A673 (cell line): ENCODE results near the gene SBK3. TPM values are rescaled to one million over a fixed set of nuclear protein-coding genes. Genes with fewer than 3 reads are reported as not detected.

Experiments used
- BruUV-seq: library from RNA; stranded (reverse); fragments of 400-500 nt; replicated peaks from 2 replicates; lab custom pipeline; 2021; lab: Mats Ljungman, UMichigan
- CTCF ChIA-PET: fragments of 300-600 bp; sonication (Branson Sonifier 250); formaldehyde crosslinking; loops from one replicate; lab custom pipeline; 2022; ENCODE audit warnings: antibody characterized with exemption; lab: Charles Lee
- POLR2A ChIA-PET: fragments of 300-600 bp; sonication (Branson Sonifier 250); formaldehyde crosslinking; loops from one replicate; lab custom pipeline; 2022; ENCODE audit warnings: antibody characterized with exemption; ENCODE audit not compliant: low non-redundant PET; lab: Charles Lee
- DNase-seq: peaks from one replicate; pipeline ENCODE4 v3.0.0-alpha.2; 2015; ENCODE audit warnings: low spot score
- H3K27ac ChIP-seq: fragments of 200-600 bp; sonication (generic); 2 replicates; pipeline ENCODE4 v1.5.1; 2016; ENCODE audit warnings: mixed run types, low read depth, mild to moderate bottlenecking, mixed read lengths, antibody characterized with exemption, low read length; ENCODE audit not compliant: poor library complexity, severe bottlenecking
- H3K27me3 ChIP-seq: fragments of 200-600 bp; sonication (generic); replicated peaks from 2 replicates; pipeline ENCODE4 v1.6.1; 2017; ENCODE audit warnings: mixed run types, low read depth, mild to moderate bottlenecking, mixed read lengths, antibody characterized with exemption, low read length; ENCODE audit not compliant: insufficient read depth, poor library complexity
- H3K36me3 ChIP-seq: fragments of 200-600 bp; sonication (generic); 2 replicates; pipeline ENCODE4 v1.6.1; 2016; ENCODE audit warnings: mixed run types, mild to moderate bottlenecking, mixed read lengths, antibody characterized with exemption, low read length; ENCODE audit not compliant: insufficient read depth, poor library complexity, severe bottlenecking
- H3K4me1 ChIP-seq: fragments of 200-600 bp; sonication (generic); 2 replicates; pipeline ENCODE4 v1.6.1; 2017; ENCODE audit warnings: mixed run types, mild to moderate bottlenecking, mixed read lengths, antibody characterized with exemption, low read length; ENCODE audit not compliant: insufficient read depth, poor library complexity, severe bottlenecking
- H3K4me3 ChIP-seq: fragments of 200-600 bp; sonication (generic); 2 replicates; pipeline ENCODE4 v1.5.1; 2016; ENCODE audit warnings: low read depth, mixed run types, mild to moderate bottlenecking, mixed read lengths, low read length; ENCODE audit not compliant: poor library complexity, severe bottlenecking
- H3K9me3 ChIP-seq: fragments of 200-600 bp; sonication (generic); 2 replicates; pipeline ENCODE4 v1.6.1; 2016; ENCODE audit warnings: mixed run types, low read depth, mild to moderate bottlenecking, mixed read lengths, antibody characterized with exemption, low read length; ENCODE audit not compliant: poor library complexity, severe bottlenecking
- CTCF ChIP-seq: fragments of 300-800, 200-600 bp; sonication (generic); conservative IDR thresholded peaks from 2 replicates; pipeline ENCODE4 v1.5.1; 2017; ENCODE audit warnings: low read depth, mild to moderate bottlenecking, antibody characterized with exemption, low read length, moderate library complexity, mixed read lengths
- EZH2 ChIP-seq: fragments of 200-600 bp; sonication (generic); IDR thresholded peaks from 2 replicates; pipeline ENCODE4 v1.6.1; 2017; ENCODE audit warnings: borderline replicate concordance, low read depth, mild to moderate bottlenecking, mixed read lengths, antibody characterized with exemption, low read length; ENCODE audit not compliant: poor library complexity, severe bottlenecking
- intact Hi-C: fragments of 100-400 bp; cut with micrococcal nuclease; formaldehyde crosslinking; loops from one replicate; pipeline ENCODE4 v1.10.0; 2022; ENCODE audit not compliant: unreplicated experiment
- total RNA-seq: library from RNA; stranded (reverse); gene quantifications from 2 replicates; pipeline ENCODE4 v1.2.3, GENCODE V29; 2021

The SBK3 gene
- total RNA-seq, 1 experiment from 2014 or later, result not detected

GRCh38 chr19:55492362-55492944 is 52.9 kb downstream of the SBK3 start:
- Histone ChIP-seq H3K4me1 (peaks cover 12% of the 10 kb centered on the region), H3K4me3 (no peak overlapping the region), H3K27me3 (no peaks in the 10 kb centered on the region), H3K9me3 (no peaks in the 10 kb centered on the region), H3K27ac (no peak overlapping the region), H3K36me3 (no peaks in the 10 kb centered on the region)
- ChIA-PET POLR2A (no interaction called here), CTCF (no interaction called here)
- intact Hi-C loops, result no loop called here
- no peak for TF ChIP-seq EZH2
- TF ChIP-seq CTCF, result no peak
- no TSS peak for BruUV-seq
- no peak for DNase-seq

- no peaks in the 10 kb centered on the region for H3K27me3 ChIP-seq
- peaks cover 19% of the 10 kb centered on the region for H3K4me1 ChIP-seq
- DNase-seq, result no peak
- no peak overlapping the region for H3K27ac ChIP-seq
- ChIA-PET POLR2A (no interaction called here), CTCF (no interaction called here)
- no TSS peak for BruUV-seq
- no peaks in the 10 kb centered on the region for H3K9me3 ChIP-seq
- no peak overlapping the region for H3K4me3 ChIP-seq
- TF ChIP-seq EZH2, result no peak
- TF ChIP-seq CTCF, result no peak
- no peaks in the 10 kb centered on the region for H3K36me3 ChIP-seq
- intact Hi-C loops, result no loop called here
These were observed 53.6 kb downstream of the SBK3 start for GRCh38 chr19:55491546-55492360.

Other genes starting within 250 kb of the SBK3 start
- not detected in 2 replicates for gene TMEM150B, start 220.2 kb downstream of the SBK3 start, total RNA-seq
- gene KMT5C, start 205.7 kb downstream of the SBK3 start, total RNA-seq, result 19.7 and 24.1 TPM in 2 replicates
- gene COX6B2, start 190.8 kb downstream of the SBK3 start, total RNA-seq, result 0.48 TPM in 1 of 2 replicates, not detected in the other
- not detected in 2 replicates for gene GARIN5B, start 182.3 kb downstream of the SBK3 start, total RNA-seq
- 0.42 and 0.47 TPM in 2 replicates for gene IL11, start 175.1 kb downstream of the SBK3 start, total RNA-seq
- not detected in 2 replicates for gene TMEM190, start 168.7 kb downstream of the SBK3 start, total RNA-seq
- gene TMEM238, start 161.3 kb downstream of the SBK3 start, total RNA-seq, result 0.42 and 0.69 TPM in 2 replicates
- 1,355 and 1,380 TPM in 2 replicates for gene RPL28, start 159.6 kb downstream of the SBK3 start, total RNA-seq
- 509 and 587 TPM in 2 replicates for gene UBE2S, start 137.8 kb downstream of the SBK3 start, total RNA-seq
- 0.21 and 0.26 TPM in 2 replicates for gene SHISA7, start 102.2 kb downstream of the SBK3 start, total RNA-seq
- gene ISOC2, start 83.9 kb downstream of the SBK3 start, total RNA-seq, result 33.2 and 40.6 TPM in 2 replicates
- gene C19orf85, start 80.8 kb downstream of the SBK3 start, total RNA-seq, result not detected in 2 replicates
- 11.9 and 16.7 TPM in 2 replicates for gene ZNF628, start 68.9 kb downstream of the SBK3 start, total RNA-seq
- 55.1 and 66.0 TPM in 2 replicates for gene NAT14, start 60.4 kb downstream of the SBK3 start, total RNA-seq
- 1.4 and 2.2 TPM in 2 replicates for gene SSC5D, start 57.1 kb downstream of the SBK3 start, total RNA-seq
- not detected in 2 replicates for gene SBK2, start 8.4 kb downstream of the SBK3 start, total RNA-seq
- gene ZNF579, start 35.3 kb upstream of the SBK3 start, total RNA-seq, result 27.4 and 27.5 TPM in 2 replicates
- 27.8 and 29.3 TPM in 2 replicates for gene FIZ1, start 54.0 kb upstream of the SBK3 start, total RNA-seq
- 6.3 and 7.5 TPM in 2 replicates for gene ZNF524, start 54.7 kb upstream of the SBK3 start, total RNA-seq
- gene ZNF865, start 60.1 kb upstream of the SBK3 start, total RNA-seq, result 16.1 and 17.1 TPM in 2 replicates
- 6.8 and 7.1 TPM in 2 replicates for gene ZNF784, start 79.0 kb upstream of the SBK3 start, total RNA-seq
- gene ZNF580, start 95.5 kb upstream of the SBK3 start, total RNA-seq, result 49.1 and 65.7 TPM in 2 replicates
- gene ZNF581, start 98.1 kb upstream of the SBK3 start, total RNA-seq, result 37.1 and 38.4 TPM in 2 replicates
- 39.9 and 41.5 TPM in 2 replicates for gene CCDC106, start 102.7 kb upstream of the SBK3 start, total RNA-seq
- gene U2AF2, start 109.5 kb upstream of the SBK3 start, total RNA-seq, result 385 and 411 TPM in 2 replicates
- 178 and 186 TPM in 2 replicates for gene EPN1, start 129.7 kb upstream of the SBK3 start, total RNA-seq
- gene NLRP9, start 192.9 kb upstream of the SBK3 start, total RNA-seq, result not detected in 2 replicates
- not detected in 2 replicates for gene RFPL4A, start 213.6 kb upstream of the SBK3 start, total RNA-seq
- not detected in 2 replicates for gene RFPL4AL1, start 223.6 kb upstream of the SBK3 start, total RNA-seq